Spleen (tissue), 11 donors: Measurements from ENCODE around the gene USHBP1. TPM values are rescaled to one million over a fixed set of nuclear protein-coding genes. Genes with fewer than 3 reads are reported as not detected.

Source experiments
- DNase-seq: peaks from one replicate; pipeline ENCODE4 v3.0.0-alpha.2; 2020
- H3K27ac ChIP-seq, 8 donors: fragments of 200-600 bp; sonication (generic) in 7 of 8; 1 replicate in 4 of 8; 2 replicates in 4 of 8; pipeline versions ENCODE4 v1.5.0 to v1.8.0; 2016 to 2021; ENCODE audit warnings: inconsistent platforms in 4 of 8, mild to moderate bottlenecking in 4 of 8, moderate library complexity in 1 of 8
- H3K27me3 ChIP-seq, 7 donors: fragments of 200-600 bp; sonication (generic) in 6 of 7; replicated peaks in 1 of 7; 1 replicate in 4 of 7; 2 replicates in 3 of 7; pipeline versions ENCODE4 v1.5.0 to v1.8.0; 2016 to 2021; ENCODE audit warnings: inconsistent platforms in 3 of 7, mild to moderate bottlenecking in 1 of 7
- H3K36me3 ChIP-seq, 6 donors: fragments of 200-600 bp; sonication (generic) in 5 of 6; 1 replicate in 4 of 6; 2 replicates in 2 of 6; pipeline versions ENCODE4 v1.5.0 to v1.8.0; 2016 to 2021; ENCODE audit warnings: inconsistent platforms in 2 of 6
- H3K4me1 ChIP-seq, 6 donors: fragments of 200-600 bp; sonication (generic) in 5 of 6; 1 replicate in 3 of 6; 2 replicates in 3 of 6; pipeline versions ENCODE4 v1.5.0 to v1.8.0; 2016 to 2021; ENCODE audit warnings: inconsistent platforms in 3 of 6
- H3K4me3 ChIP-seq, 8 donors: fragments of 200-600 bp; sonication (generic) in 7 of 8; 1 replicate in 4 of 8; 2 replicates in 4 of 8; pipeline versions ENCODE4 v1.5.0 to v1.8.0; 2016 to 2021; ENCODE audit warnings: inconsistent platforms in 4 of 8, mild to moderate bottlenecking in 4 of 8, moderate library complexity in 2 of 8
- H3K9me3 ChIP-seq, 8 donors: fragments of 200-600 bp; sonication (generic) in 7 of 8; 1 replicate in 4 of 8; 2 replicates in 4 of 8; pipeline versions ENCODE4 v1.5.0 to v1.8.0; 2016 to 2021; ENCODE audit warnings: inconsistent platforms in 4 of 8
- CTCF ChIP-seq, 11 experiments: fragments of 200-600 bp in 7 of 11; fragments of 450-650 bp in 4 of 11; sonication (generic) in 4 of 11; IDR thresholded peaks in 8 of 11; conservative IDR thresholded peaks in 3 of 11; 1 replicate in 7 of 11; 2 replicates in 4 of 11; pipeline versions ENCODE4 v1.4.0 to v1.8.0; 2016 to 2021; ENCODE audit warnings: antibody characterized with exemption in 11 of 11, inconsistent platforms in 4 of 11, mild to moderate bottlenecking in 1 of 11
- POLR2A ChIP-seq, 3 donors: fragments of 450-650 bp; IDR thresholded peaks; one replicate each; pipeline ENCODE4 v1.5.1; 2017; ENCODE audit warnings: antibody characterized with exemption in 3 of 3, mild to moderate bottlenecking in 1 of 3
- POLR2AphosphoS5 ChIP-seq, 3 donors: sonication (generic); formaldehyde crosslinking; IDR thresholded peaks; one replicate each; pipeline ENCODE4 v1.5.1; 2017; ENCODE audit warnings: antibody characterized with exemption in 3 of 3
- WGBS, 5 donors: extraction: QIAGEN DNeasy Blood & Tissue Kit in 3 of 5; methylation state at CpG; one replicate each; pipeline versions ENCODE4 v1.1.5 to v1.1.7; 2013 to 2018; 5-methylcytosine and 5-hydroxymethylcytosine counted together
- intact Hi-C: fragments of 100-400 bp; cut with DNase I; formaldehyde crosslinking; loops from one replicate; pipeline ENCODE4 v1.15.0; 2023; ENCODE audit warnings: low total_unique reads
- polyA plus RNA-seq, 3 donors: library from polyadenylated mRNA; stranded (reverse); fragments of 200-250 nt; gene quantifications; one replicate each; pipeline ENCODE4 v1.2.1, GENCODE V29; 2013
- total RNA-seq, 7 donors: library from RNA; depleted of rRNA in 3 of 7; stranded (reverse); fragments of >200 nt in 3 of 7; fragmentation: NEBNext Ultra II Directional in 4 of 7; extraction: Animal tissue kit (Norgen Biotek cat#: 25700) in 4 of 7; gene quantifications; one replicate each; pipeline versions ENCODE4 v1.1.0 to v1.2.1, GENCODE V29; 2016 to 2021
- donor health status: healthy with polysubstance abuse.
- donor health status: DM: no; HTN: no; CAD: no; lungs with moderate emphysema.
- donor health status: DM: no; HTN: no; CAD: no.
- donor health status: Bipolar disorder and iron deficiency.
- donor health status: healthy.
- donor health status: DM: no; HTN: no; CAD: no.
- donor health status: DM: yes; HTN: yes; CAD: no.

USHBP1 gene
- total and polyA plus RNA-seq, 10 donors = 3.1 to 16.6 (median 8.3) TPM

GRCh38 chr19:17307876-17308377, 43.4 kb upstream of the USHBP1 start:
- no peak for DNase-seq
- 88 to 95% (median 93%) methylated on average over 8 of the region's 8 CpGs for WGBS, 5 donors
- H3K27ac ChIP-seq = no peak overlapping the region
- peaks cover 0 to 19% (median 0%) of the 10 kb centered on the region in 6 donors for H3K36me3 ChIP-seq
- no peak for TF ChIP-seq CTCF (IDR thresholded peaks at IDR 0.05 in 8 of 11, conservative IDR thresholded peaks at IDR 0.05 in 3 of 11)
- TF ChIP-seq POLR2AphosphoS5 (IDR thresholded peaks at IDR 0.05) = no peak
- TF ChIP-seq POLR2A (IDR thresholded peaks at IDR 0.05) = no peak
- intact Hi-C loops = no loop called here
- H3K27me3 ChIP-seq = no peaks in the 10 kb centered on the region
- no peaks in the 10 kb centered on the region for H3K9me3 ChIP-seq
- peaks cover 36 to 94% (median 69%) of the 10 kb centered on the region in 6 donors for H3K4me1 ChIP-seq
- no peak overlapping the region for H3K4me3 ChIP-seq

- H3K27me3 ChIP-seq = no peaks in the 10 kb centered on the region
- H3K4me3 ChIP-seq = peak overlapping the region; percentile 48 to 88 (median 74)
- WGBS, 5 donors = 9 to 32% (median 10%) methylated on average over 6 to 28 of the region's 28 CpGs
- TF ChIP-seq CTCF (IDR thresholded peaks at IDR 0.05 in 8 of 11, conservative IDR thresholded peaks at IDR 0.05 in 3 of 11) = no peak
- no peak for TF ChIP-seq POLR2A (IDR thresholded peaks at IDR 0.05)
- TF ChIP-seq POLR2AphosphoS5 (IDR thresholded peaks at IDR 0.05) = no peak
- H3K27ac ChIP-seq = peak overlapping the region; percentile 66 to 97 (median 92)
- H3K36me3 ChIP-seq = peaks cover 0 to 5% (median under 1%) of the 10 kb centered on the region in 6 donors
- DNase-seq = no peak
- intact Hi-C loops = no loop called here
- H3K4me1 ChIP-seq = peaks cover 42 to 90% (median 72%) of the 10 kb centered on the region in 6 donors
- no peaks in the 10 kb centered on the region for H3K9me3 ChIP-seq
These were observed 41.8 kb upstream of the USHBP1 start for GRCh38 chr19:17306285-17306714.

- WGBS, 5 donors = 0 to 1% (median 0%) methylated on average over 35 to 55 of the region's 55 CpGs
- DNase-seq = peak; percentile 100
- Histone ChIP-seq H3K4me3 (peak within 1 kb of the TSS; percentile 48 to 88 (median 74)), H3K36me3 (peaks cover 0 to 8% (median 6%) of the 10 kb centered on the region in 6 donors), H3K27ac (peak within 1 kb of the TSS; percentile 66 to 97 (median 92)), H3K4me1 (peaks cover 39 to 87% (median 67%) of the 10 kb centered on the region in 6 donors), H3K27me3 (no peaks in the 10 kb centered on the region), H3K9me3 (no peaks in the 10 kb centered on the region)
- peak in 1 of 3 donors; percentile 88 for TF ChIP-seq POLR2A (IDR thresholded peaks at IDR 0.05)
- peak; percentile 99 for TF ChIP-seq POLR2AphosphoS5 (IDR thresholded peaks at IDR 0.05)
- peak; percentile 85 to 97 (median 91) for TF ChIP-seq CTCF (IDR thresholded peaks at IDR 0.05 in 8 of 11, conservative IDR thresholded peaks at IDR 0.05 in 3 of 11)
- intact Hi-C loops = no loop called here
These were observed 41.2 kb upstream of the USHBP1 start, which contains the start of gene MRPL34 for GRCh38 chr19:17305517-17306284. MRPL34 (plus strand) TSS chr19:17305872; CDS start chr19:17305893, 21 bp downstream.

- peaks cover 34 to 87% (median 62%) of the 10 kb centered on the region in 6 donors for H3K4me1 ChIP-seq
- H3K4me3 ChIP-seq = peak overlapping the region; percentile 48 to 88 (median 74)
- peak overlapping the region; percentile 22 to 97 (median 92) for H3K27ac ChIP-seq
- TF ChIP-seq CTCF (IDR thresholded peaks at IDR 0.05 in 8 of 11, conservative IDR thresholded peaks at IDR 0.05 in 3 of 11) = no peak
- TF ChIP-seq POLR2AphosphoS5 (IDR thresholded peaks at IDR 0.05) = no peak
- TF ChIP-seq POLR2A (IDR thresholded peaks at IDR 0.05) = no peak
- H3K36me3 ChIP-seq = peaks cover 0 to 14% (median 7%) of the 10 kb centered on the region in 6 donors
- DNase-seq = no peak
- intact Hi-C loops = no loop called here
- H3K27me3 ChIP-seq = no peaks in the 10 kb centered on the region
- H3K9me3 ChIP-seq = no peaks in the 10 kb centered on the region
- 0 to 3% (median 1%) methylated on average over 5 to 7 of the region's 7 CpGs for WGBS, 5 donors
These were observed 40.6 kb upstream of the USHBP1 start for GRCh38 chr19:17305216-17305516.
